Lower leg skin (tissue), 3 donors: Measurements from ENCODE around the gene PCDH12.

Experiments used
- CTCF ChIP-seq, 3 donors: fragments of 450-650 bp; IDR thresholded peaks; one replicate each; pipeline ENCODE4 v1.5.1; 2016; ENCODE audit warnings: antibody characterized with exemption in 3 of 3, mild to moderate bottlenecking in 3 of 3, moderate library complexity in 2 of 3
- POLR2A ChIP-seq, 2 donors: fragments of 450-650 bp; IDR thresholded peaks; one replicate each; pipeline ENCODE4 v1.6.1; 2016 to 2017; ENCODE audit warnings: antibody characterized with exemption in 2 of 2, mild to moderate bottlenecking in 1 of 2, moderate library complexity in 1 of 2

GRCh38 chr5:141941779-141942178 is 16.2 kb downstream of the PCDH12 start:
- TF ChIP-seq CTCF (IDR thresholded peaks at IDR 0.05) (no peak), POLR2A (IDR thresholded peaks at IDR 0.05) (no peak)
